AG09309 (cell line): Measurements from ENCODE around the gene TGFB2.

Experiments
- DNase-seq: peaks from one replicate; pipeline ENCODE4 v3.0.0-alpha.2; 2010; ENCODE audit warnings: low read depth
- H3K4me3 ChIP-seq: 2 replicates; pipeline ENCODE4 v1.5.1; 2011; ENCODE audit warnings: mild to moderate bottlenecking, low read depth, low read length, moderate library complexity; ENCODE audit not compliant: control insufficient read depth
- CTCF ChIP-seq: IDR thresholded peaks from 2 replicates; pipeline ENCODE4 v1.5.1; 2011; ENCODE audit warnings: mild to moderate bottlenecking, low read depth, low read length, inconsistent platforms; ENCODE audit not compliant: insufficient read depth, control insufficient read depth; ENCODE audit errors: missing control alignments

TGFB2 gene

GRCh38 chr1:218383681-218384080 lies 38.5 kb downstream of the TGFB2 start:
- no peak for TF ChIP-seq CTCF
- peak; percentile 82 for DNase-seq
- no peak overlapping the region for H3K4me3 ChIP-seq

GRCh38 chr1:218384581-218384993 lies 39.5 kb downstream of the TGFB2 start:
- no peak for DNase-seq
- H3K4me3 ChIP-seq, result no peak overlapping the region
- TF ChIP-seq CTCF, result no peak

- TF ChIP-seq CTCF, result no peak
Measured at GRCh38 chr1:218388591-218388990, 43.5 kb downstream of the TGFB2 start.

DNA sequence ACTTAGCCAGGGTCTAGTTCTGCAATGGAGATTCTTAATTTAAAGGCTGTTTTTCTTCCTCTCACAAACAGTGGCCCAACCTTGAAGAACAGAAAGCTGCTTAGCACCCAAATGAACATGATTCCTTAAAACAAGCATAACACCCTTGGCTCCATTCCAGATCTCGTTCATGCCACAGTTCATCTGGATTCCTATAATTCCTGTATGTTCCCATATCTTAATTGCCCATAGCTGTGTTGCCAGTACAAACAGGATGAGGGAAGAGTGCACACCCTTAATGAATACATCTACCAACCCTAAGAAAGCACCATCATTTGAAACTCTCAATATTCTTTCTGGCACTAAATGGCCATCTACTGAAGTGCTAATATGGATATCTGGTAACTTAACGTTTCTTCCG lies 45.5 kb downstream of the TGFB2 start:
- no peak overlapping the region for H3K4me3 ChIP-seq
- no peak for TF ChIP-seq CTCF
- DNase-seq, result no peak

More at GRCh38 chr1:218388591-218388990, 43.5 kb downstream of the TGFB2 start:
- DNase-seq, result no peak
- no peak overlapping the region for H3K4me3 ChIP-seq

GRCh38 chr1:218392780-218393179 lies 47.6 kb downstream of the TGFB2 start:
- TF ChIP-seq CTCF, result no peak
- no peak overlapping the region for H3K4me3 ChIP-seq
- no peak for DNase-seq

GRCh38 chr1:218394416-218394815 lies 49.3 kb downstream of the TGFB2 start:
- TF ChIP-seq CTCF, result no peak
- DNase-seq, result no peak
- H3K4me3 ChIP-seq, result no peak overlapping the region

DNA sequence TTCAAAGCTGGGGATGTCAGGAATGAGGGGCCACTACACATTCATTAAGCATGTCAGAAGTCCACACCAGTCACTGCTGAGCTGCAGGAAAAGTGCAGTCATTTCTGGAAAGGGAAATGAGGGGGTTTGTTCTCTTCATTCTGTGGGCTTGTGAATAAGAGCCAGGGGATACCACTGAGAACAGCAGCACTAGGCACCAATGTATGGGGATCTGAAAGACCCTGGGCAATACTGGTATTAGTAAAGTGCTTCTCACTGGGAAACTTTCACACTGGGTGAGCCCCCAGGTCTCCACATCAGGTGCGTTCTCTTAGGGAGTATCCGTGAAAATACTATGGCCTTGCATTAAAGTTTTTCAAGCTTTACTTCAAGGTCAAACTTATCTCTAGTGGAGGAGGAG lies 49.9 kb downstream of the TGFB2 start:
- no peak for TF ChIP-seq CTCF
- H3K4me3 ChIP-seq, result no peak overlapping the region
- no peak for DNase-seq
